ENCODE data around the gene CHCHD6.

CHCHD6 gene

GRCh38 chr3:126835472-126836219, 131.6 kb downstream of the CHCHD6 start:
- no peak for DNase-seq

- no peak for DNase-seq
Measured at GRCh38 chr3:126836220-126836860, 132.3 kb downstream of the CHCHD6 start.

GRCh38 chr3:126837773-126838172, 133.7 kb downstream of the CHCHD6 start:
- no peak for DNase-seq

- DNase-seq, result no peak
Measured at GRCh38 chr3:126845920-126846715, 142.1 kb downstream of the CHCHD6 start.

- no peak for DNase-seq
Measured at GRCh38 chr3:126847061-126847460, 143.0 kb downstream of the CHCHD6 start.

GRCh38 chr3:126848991-126849390, 145.0 kb downstream of the CHCHD6 start:
- DNase-seq, result no peak

GRCh38 chr3:126849768-126850167, 145.7 kb downstream of the CHCHD6 start:
- DNase-seq, result no peak

- peak; percentile 62 for DNase-seq
Measured at GRCh38 chr3:126850370-126851085, 146.5 kb downstream of the CHCHD6 start.

GRCh38 chr3:126851382-126851781, 147.3 kb downstream of the CHCHD6 start:
- DNase-seq, result no peak

GRCh38 chr3:126851934-126852333, 147.9 kb downstream of the CHCHD6 start:
- no peak for DNase-seq

GRCh38 chr3:126852511-126852910, 148.5 kb downstream of the CHCHD6 start:
- no peak for DNase-seq

GRCh38 chr3:126854666-126855065, 150.6 kb downstream of the CHCHD6 start:
- DNase-seq, result no peak

- no peak for DNase-seq
Measured at GRCh38 chr3:126855374-126855773, 151.3 kb downstream of the CHCHD6 start.

- DNase-seq, result no peak
Measured at GRCh38 chr3:126857928-126858327, 153.9 kb downstream of the CHCHD6 start.

GRCh38 chr3:126858401-126858800, 154.4 kb downstream of the CHCHD6 start:
- DNase-seq, result no peak

- peak; percentile 84 for DNase-seq
Measured at GRCh38 chr3:126858887-126859286, 154.8 kb downstream of the CHCHD6 start.

GRCh38 chr3:126859415-126860246, 155.6 kb downstream of the CHCHD6 start:
- DNase-seq, result no peak

GRCh38 chr3:126865736-126866135, 161.7 kb downstream of the CHCHD6 start:
- DNase-seq, result no peak

- no peak for DNase-seq
Measured at GRCh38 chr3:126866175-126866759, 162.2 kb downstream of the CHCHD6 start.

- DNase-seq, result no peak
Measured at GRCh38 chr3:126867190-126867862, 163.3 kb downstream of the CHCHD6 start.

- DNase-seq, result no peak
Measured at GRCh38 chr3:126867863-126868200, 163.8 kb downstream of the CHCHD6 start.

All from 8988T (cell line).